Activated CD8-positive, alpha-beta memory T cell treated with anti-CD3 and anti-CD28 coated beads, Interleukin-2, amount 50 U/mL, for 1 hour (primary cell): Measurements from ENCODE around the gene ZNF862.
"Not testable (repeated sequence)": the region's sequence is repeated elsewhere in the genome, so short reads cannot be mapped to it uniquely, and the experiment has no call there.

Experiments
- DNase-seq: peaks from one replicate; pipeline ENCODE4 v3.0.0-alpha.2; 2020; ENCODE audit errors: extremely low read depth

ZNF862 gene

DNA sequence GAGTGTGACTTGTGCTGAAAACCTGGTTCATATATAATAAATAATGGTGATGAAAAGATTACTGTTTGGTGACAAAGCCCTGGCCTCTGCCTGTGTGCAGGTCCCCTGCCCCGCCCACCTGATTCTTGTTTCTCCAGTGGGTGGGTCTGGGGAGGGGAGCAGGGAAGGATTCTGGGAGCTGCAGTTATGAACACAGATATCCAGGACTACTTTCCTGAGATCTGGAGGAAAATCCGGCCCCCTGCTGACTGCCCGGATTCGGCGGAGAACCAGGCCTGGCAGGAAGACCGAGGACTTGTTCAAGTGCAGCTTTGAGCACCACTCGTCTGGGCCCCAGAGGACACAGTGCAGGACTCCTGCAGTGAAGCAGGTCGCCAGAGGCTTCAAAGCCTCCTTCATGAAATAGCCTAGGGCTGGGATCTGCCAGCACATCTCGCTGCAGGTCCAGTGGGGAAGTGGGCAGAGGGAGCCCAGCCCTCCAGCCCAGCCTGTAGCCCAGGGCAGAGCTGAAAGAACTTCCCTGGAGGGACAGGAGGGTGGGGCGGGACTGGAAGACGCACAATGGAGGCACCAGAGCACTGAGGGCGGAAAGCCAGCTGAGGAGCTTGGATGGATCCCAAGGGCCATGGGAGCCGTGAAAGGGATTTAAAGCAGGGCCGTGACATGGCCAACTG lies 42.6 kb downstream of the ZNF862 start:
- DNase-seq, result no peak

DNA sequence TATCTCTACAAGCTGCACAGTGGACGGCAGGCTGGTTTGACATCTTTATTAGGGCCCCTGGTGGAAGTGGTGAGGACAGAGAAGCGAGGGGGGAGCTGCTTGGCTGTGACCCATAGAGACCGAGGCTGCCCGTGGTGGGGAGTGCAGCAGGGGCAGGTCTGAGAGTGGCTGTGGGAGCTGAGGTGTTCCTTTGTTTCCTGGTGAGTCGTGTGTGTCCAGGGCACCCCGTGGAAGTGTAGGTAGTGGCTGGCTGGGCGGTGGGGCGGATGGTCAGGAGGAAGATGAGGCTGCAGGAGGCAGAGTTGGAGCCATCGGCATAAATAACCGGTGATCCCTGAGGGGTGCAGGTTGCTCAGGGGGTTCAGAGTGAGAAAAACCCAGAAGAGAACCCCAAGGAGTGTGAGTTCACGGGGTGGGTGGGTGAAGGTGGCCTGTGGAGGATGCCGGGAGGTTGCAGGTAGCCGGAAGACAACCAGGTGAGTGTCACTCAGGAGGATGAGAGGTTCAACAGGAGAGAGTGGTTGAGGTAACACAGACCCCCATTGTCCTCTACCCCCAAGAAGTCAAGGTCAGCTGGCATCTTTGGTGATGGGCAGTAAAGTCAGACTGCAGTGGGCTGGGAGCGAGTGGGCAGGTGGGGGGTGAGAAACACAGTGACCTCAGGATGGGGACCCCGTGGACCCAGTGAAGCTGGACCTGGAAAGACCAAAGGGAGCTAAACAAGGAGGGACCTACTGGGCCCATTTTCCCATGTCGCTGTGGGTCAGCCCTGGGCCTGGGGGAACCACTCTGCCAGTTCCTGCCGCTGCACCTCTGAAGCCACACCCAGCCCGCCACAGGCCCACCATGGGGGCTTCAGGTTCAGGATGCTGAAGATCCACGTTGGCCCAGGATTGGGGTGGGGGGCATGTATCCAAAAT lies 43.4 kb downstream of the ZNF862 start:
- no peak for DNase-seq

DNA sequence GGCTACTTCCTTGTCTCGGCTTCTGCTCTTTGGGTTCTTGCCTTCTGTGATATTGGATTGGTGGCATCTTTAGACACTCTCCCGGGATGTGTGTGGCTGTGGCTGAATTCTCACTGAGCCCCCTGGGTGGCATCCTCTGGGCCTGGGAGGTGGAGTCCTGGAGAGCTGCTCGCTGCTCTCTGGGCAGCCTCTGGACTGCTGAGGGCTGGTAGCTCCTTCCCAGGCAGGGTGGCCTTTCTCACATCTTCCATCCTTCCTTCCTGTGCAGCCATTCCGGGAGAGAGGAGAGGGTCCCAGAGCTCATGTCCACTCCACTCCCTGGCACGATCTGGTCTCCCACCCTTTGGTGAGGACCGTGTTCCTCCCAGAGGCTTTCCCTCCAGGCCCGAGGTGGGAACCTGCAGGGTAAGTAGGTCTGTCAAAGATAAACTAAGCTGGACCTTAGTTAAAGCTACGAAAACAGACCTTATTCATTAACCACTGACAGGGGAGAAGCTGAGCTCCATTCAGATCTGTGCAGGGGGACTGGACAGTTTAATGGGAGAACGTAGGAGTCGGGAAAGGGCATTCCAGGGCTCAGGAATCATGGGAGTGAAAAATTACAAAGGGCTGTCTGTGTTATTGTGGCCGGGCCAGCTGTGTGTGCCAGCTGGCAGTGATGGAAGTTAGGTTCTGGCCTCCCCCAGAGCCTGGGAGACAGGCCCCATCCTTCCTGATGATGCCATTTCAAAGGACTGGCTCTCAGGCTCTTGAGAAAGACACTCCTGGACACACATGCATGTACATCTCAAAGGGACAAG lies 44.3 kb downstream of the ZNF862 start:
- no peak for DNase-seq

GRCh38 chr7:149883048-149883438 lies 44.9 kb downstream of the ZNF862 start:
- no peak for DNase-seq

- DNase-seq, result no peak
Observed at GRCh38 chr7:149883452-149883861, 45.3 kb downstream of the ZNF862 start.

DNA sequence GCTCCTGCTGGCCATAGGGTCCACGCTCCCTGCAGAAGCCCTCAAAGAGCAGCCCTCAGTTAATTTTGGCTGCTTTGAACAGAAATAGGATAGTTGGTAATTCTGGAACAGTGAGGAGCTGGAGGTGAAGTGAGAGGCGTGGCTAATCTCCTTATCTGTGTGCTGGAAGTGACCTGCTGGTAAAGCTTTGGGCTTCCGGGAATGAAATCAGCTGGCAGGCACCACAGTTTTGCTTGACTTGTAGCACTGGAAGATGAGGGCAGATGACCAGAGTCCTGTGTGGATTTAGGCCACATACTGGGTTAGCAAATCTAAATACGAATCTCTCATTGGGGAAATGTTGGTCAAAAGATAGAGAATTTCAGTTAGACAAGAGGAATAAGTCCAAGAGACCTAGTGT lies 45.8 kb downstream of the ZNF862 start:
- no peak for DNase-seq

DNA sequence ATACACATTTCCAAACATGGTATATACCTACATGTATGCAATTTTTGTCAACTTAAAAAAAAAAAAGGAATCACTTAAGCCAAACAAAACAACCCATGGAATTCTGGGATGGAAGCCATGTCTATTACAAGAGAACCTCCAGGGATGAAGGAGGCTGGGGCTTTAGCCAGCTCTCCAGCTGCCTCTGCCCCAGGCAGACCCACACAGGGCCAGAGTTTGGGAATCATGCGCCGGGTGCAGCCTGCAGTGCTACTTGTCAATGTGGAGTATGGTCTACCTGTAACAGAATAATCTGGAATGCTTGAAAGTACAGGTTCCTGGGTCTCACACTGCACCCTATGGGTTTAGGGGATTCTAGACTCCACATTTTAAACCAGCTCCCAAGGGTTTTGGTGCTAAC lies 46.4 kb downstream of the ZNF862 start:
- DNase-seq, result no peak

DNA sequence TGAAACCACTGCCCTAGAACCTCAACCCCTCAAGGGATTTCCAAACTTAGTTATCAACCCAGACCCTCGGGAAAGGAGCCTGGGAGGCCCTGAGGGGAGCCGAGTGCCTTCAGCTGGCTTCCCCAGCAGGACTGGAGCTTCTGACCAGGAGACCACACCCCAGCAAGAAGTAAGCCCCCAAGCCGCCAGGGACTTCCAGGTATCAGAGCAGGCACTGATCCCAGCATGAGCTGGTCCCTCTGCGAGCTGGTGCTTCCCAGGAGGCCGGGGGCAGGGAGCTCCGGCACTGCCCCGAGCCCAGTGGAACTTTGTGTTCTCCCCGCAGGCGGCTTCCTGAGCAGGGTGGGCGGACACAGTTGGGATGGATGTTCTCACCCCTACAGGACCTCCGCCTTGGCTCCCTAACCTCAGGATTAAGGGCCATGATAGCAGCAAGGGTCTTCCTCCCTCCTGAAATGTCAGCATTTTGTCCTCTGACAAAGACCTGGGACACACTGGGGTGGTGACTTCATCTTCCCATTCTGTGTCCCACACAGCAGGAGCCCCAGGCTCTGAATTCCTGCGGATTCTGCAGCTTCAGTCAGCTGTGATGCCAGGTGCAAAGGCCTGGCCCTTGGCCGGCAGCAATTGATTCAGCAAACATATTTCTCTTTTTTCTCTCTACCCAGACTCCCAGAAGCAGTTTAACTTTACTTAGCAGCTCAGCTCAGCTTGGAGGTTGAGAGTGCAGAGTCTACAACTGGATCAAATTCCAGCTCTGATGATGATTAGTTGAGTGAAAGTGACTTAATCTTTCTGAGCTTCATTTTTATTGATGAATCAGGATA lies 47.2 kb downstream of the ZNF862 start:
- no peak for DNase-seq

DNA sequence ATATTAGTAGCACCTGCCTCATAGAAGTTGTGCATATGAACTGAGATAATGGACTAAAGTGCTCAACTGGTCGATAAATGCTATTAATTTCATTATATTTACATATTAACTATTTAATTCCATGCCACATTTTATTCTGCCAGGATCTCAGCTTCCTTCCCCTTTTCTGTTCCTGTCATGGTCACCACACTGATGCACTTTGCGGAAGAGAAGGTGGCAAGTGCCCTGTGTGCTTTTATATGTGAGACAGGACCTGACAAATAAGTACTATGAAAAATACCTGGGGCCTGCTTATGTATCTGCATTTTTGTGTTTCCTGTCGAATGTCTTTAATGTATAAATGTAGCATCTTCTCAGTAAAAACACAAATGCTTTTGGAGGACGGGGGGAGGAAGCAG lies 47.8 kb downstream of the ZNF862 start:
- DNase-seq, result no peak

DNA sequence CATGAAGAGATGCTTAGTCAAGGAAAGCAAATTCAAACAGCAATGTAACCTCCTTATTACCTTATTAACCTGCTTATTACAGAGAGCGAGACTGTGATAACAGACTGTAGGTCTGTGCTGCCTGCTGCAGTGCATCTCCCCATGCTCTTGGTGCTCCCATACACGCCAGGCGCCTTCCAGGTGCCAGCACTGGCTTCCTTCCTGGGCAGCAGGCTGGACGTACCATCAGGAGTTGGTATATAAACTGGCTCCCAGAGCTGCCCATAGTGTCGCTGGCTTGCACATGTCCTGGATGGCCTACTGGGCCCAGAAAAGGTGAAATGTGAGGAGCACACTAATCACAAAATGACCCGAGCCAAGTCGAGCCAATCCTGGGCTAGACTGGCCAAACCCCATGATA lies 49.1 kb downstream of the ZNF862 start:
- DNase-seq, result no peak

GRCh38 chr7:149890715-149891114 lies 52.5 kb downstream of the ZNF862 start:
- DNase-seq, result not testable (repeated sequence)

GRCh38 chr7:149894957-149895356 lies 56.8 kb downstream of the ZNF862 start:
- DNase-seq, result not testable (repeated sequence)

GRCh38 chr7:149907776-149908376 lies 69.7 kb downstream of the ZNF862 start:
- not testable (repeated sequence) for DNase-seq

DNA sequence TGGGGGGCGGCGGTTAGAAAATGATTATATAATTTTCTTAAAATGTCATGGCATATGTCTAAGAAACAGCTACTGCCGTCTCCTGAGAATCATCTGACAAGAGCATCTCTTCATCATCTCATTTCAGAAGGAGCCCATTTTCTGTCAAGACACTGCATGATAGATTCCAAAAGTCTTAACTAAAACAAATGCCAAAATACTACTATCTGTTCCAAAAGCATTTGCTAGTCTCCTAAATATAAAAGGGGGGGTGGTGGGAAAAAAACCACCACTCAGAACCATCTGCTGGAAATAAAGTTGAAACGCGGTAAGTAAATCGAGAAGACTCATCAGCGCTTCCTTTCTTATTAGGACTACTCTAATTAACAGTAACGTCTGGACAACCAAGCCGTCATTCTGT lies 72.0 kb downstream of the ZNF862 start:
- DNase-seq, result not testable (repeated sequence)

DNA sequence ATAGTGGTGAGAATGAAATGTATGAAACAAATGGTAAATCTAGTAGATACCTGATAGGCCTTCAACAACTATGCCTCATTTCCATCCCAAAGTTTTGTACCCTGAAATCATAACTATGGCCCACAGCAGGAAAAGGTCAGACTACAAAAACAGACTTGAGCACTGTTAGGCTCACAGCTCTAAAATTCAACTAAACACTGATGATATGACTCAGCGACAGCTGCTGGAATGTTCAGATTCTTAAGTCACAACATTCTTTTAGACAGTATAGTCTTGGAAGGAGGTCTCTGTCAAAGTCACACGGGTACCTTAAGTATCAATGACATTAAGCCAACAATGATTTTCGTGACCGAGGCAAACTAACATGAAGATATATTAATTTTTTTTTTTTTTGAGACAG lies 74.0 kb downstream of the ZNF862 start:
- not testable (repeated sequence) for DNase-seq
